ENCODE data around the gene FERMT3.

FERMT3 gene

GRCh38 chr11:64256300-64256699 lies 49.8 kb downstream of the FERMT3 start:
- TF ChIP-seq CTCF (IDR thresholded peaks at IDR 0.05; ENCODE audit: low read depth, low read length, missing control alignments), result no peak

GRCh38 chr11:64258356-64258755 lies 51.8 kb downstream of the FERMT3 start:
- in situ Hi-C loops (cut with HindIII; ENCODE audit: low sequenced_read_pairs), result no loop called here
- no peak overlapping the region for H3K4me3 ChIP-seq (ENCODE audit: low read depth, low read length)
- no peak for TF ChIP-seq CTCF (IDR thresholded peaks at IDR 0.05; ENCODE audit: low read depth, low read length, missing control alignments)
- DNase-seq (ENCODE audit: low read depth), result no peak

More at GRCh38 chr11:64256300-64256699, 49.8 kb downstream of the FERMT3 start:
- H3K4me3 ChIP-seq (ENCODE audit: low read depth, low read length), result no peak overlapping the region
- no peak for DNase-seq (ENCODE audit: low read depth)
- in situ Hi-C loops (cut with HindIII; ENCODE audit: low sequenced_read_pairs), result no loop called here

GRCh38 chr11:64258946-64259532 lies 52.5 kb downstream of the FERMT3 start:
- H3K4me3 ChIP-seq (ENCODE audit: low read depth, low read length), result no peak overlapping the region
- in situ Hi-C loops (cut with HindIII; ENCODE audit: low sequenced_read_pairs), result no loop called here
- no peak for TF ChIP-seq CTCF (IDR thresholded peaks at IDR 0.05; ENCODE audit: low read depth, low read length, missing control alignments)
- DNase-seq (ENCODE audit: low read depth), result no peak

- no peak for DNase-seq (ENCODE audit: low read depth)
- in situ Hi-C loops (cut with HindIII; ENCODE audit: low sequenced_read_pairs), result loop anchor here (10.0 kb wide), 1 partner anchor 65 kb away; no protein-coding TSS in a partner anchor
- H3K4me3 ChIP-seq (ENCODE audit: low read depth, low read length), result no peak overlapping the region
- TF ChIP-seq CTCF (IDR thresholded peaks at IDR 0.05; ENCODE audit: low read depth, low read length, missing control alignments), result no peak
Observed at GRCh38 chr11:64259533-64260067, 53.1 kb downstream of the FERMT3 start.

- no peak for TF ChIP-seq CTCF (IDR thresholded peaks at IDR 0.05; ENCODE audit: low read depth, low read length, missing control alignments)
- in situ Hi-C loops (cut with HindIII; ENCODE audit: low sequenced_read_pairs), result loop anchor here (10.0 kb wide), 1 partner anchor 65 kb away; no protein-coding TSS in a partner anchor
- DNase-seq (ENCODE audit: low read depth), result no peak
- no peak overlapping the region for H3K4me3 ChIP-seq (ENCODE audit: low read depth, low read length)
Observed at GRCh38 chr11:64260147-64260708, 53.7 kb downstream of the FERMT3 start.

- no peak for DNase-seq (ENCODE audit: low read depth)
- no peak for TF ChIP-seq CTCF (IDR thresholded peaks at IDR 0.05; ENCODE audit: low read depth, low read length, missing control alignments)
- no peak overlapping the region for H3K4me3 ChIP-seq (ENCODE audit: low read depth, low read length)
- in situ Hi-C loops (cut with HindIII; ENCODE audit: low sequenced_read_pairs), result loop anchor here (10.0 kb wide), 1 partner anchor 63 kb away; no protein-coding TSS in a partner anchor
Observed at GRCh38 chr11:64261556-64262080, 55.1 kb downstream of the FERMT3 start.
